Stimulated activated CD4-positive, alpha-beta T cell treated with anti-CD3 and anti-CD28 coated beads, Interleukin-12 subunit alpha, Interleukin-12 subunit beta, amount 100 ng/mL, for 4 hours (primary cell): Measurements from ENCODE around the gene NELFB.

Experiments
- DNase-seq: peaks from one replicate; pipeline ENCODE4 v3.0.0-alpha.2; 2020

NELFB gene

GRCh38 chr9:137254624-137255447 is at the start of gene NELFB:
NELFB (plus strand) TSS chr9:137255327.
- peak; percentile 99 for DNase-seq

- DNase-seq: no peak
These were observed 48.5 kb upstream of the NELFB start for GRCh38 chr9:137206602-137207001.

- DNase-seq: no peak
These were observed 43.6 kb upstream of the NELFB start for GRCh38 chr9:137211532-137211931.

GRCh38 chr9:137212520-137212919 is 42.6 kb upstream of the NELFB start:
- DNase-seq: no peak

- DNase-seq: no peak
These were observed 41.7 kb upstream of the NELFB start for GRCh38 chr9:137213160-137214060.

- no peak for DNase-seq
These were observed 40.5 kb upstream of the NELFB start for GRCh38 chr9:137214620-137215019.

- DNase-seq: no peak
These were observed 39.7 kb upstream of the NELFB start for GRCh38 chr9:137215196-137215986.

GRCh38 chr9:137216188-137216965 is 38.8 kb upstream of the NELFB start:
- no peak for DNase-seq

- no peak for DNase-seq
These were observed 37.6 kb upstream of the NELFB start for GRCh38 chr9:137217276-137218211.

GRCh38 chr9:137218212-137218753 is 36.8 kb upstream of the NELFB start:
- no peak for DNase-seq

- no peak for DNase-seq
These were observed 36.3 kb upstream of the NELFB start for GRCh38 chr9:137218754-137219271.

GRCh38 chr9:137219757-137220316 is 35.3 kb upstream of the NELFB start:
- no peak for DNase-seq

- DNase-seq: no peak
These were observed 34.6 kb upstream of the NELFB start for GRCh38 chr9:137220317-137221094.

- DNase-seq: no peak
These were observed 34.0 kb upstream of the NELFB start for GRCh38 chr9:137221095-137221505.

- no peak for DNase-seq
These were observed 33.5 kb upstream of the NELFB start for GRCh38 chr9:137221506-137222111.

- DNase-seq: no peak
These were observed 32.7 kb upstream of the NELFB start, which contains the start of gene RNF208 for GRCh38 chr9:137222190-137223077. RNF208 (minus strand) TSS chr9:137222240; CDS start chr9:137221212, 1,028 bp downstream.
